K562 (cell line): Measurements from ENCODE around the gene YES1. TPM values are rescaled to one million over a fixed set of nuclear protein-coding genes. Genes with fewer than 3 reads are reported as not detected.

Experiments used
- FOXM1 ChIP-seq, 2 experiments: fragments of 450-650 bp in 1 of 2; sonication (generic) in 1 of 2; formaldehyde crosslinking in 1 of 2; IDR thresholded peaks; 2 replicates each; pipeline versions ENCODE4 v1.6.1 to v1.9.0; 2017 to 2022; ENCODE audit warnings: low read depth in 2 of 2, mild to moderate bottlenecking in 2 of 2, missing genetic modification reagents in 1 of 2, moderate library complexity in 1 of 2
- HDAC6 ChIP-seq: IDR thresholded peaks from 2 replicates; pipeline ENCODE4 v1.6.1; 2012; ENCODE audit warnings: low read depth, mild to moderate bottlenecking, control low read depth, inconsistent platforms, low read length, moderate library complexity
- IFI16 ChIP-seq: fragments of 250-450 bp; sonication (Bioruptor Pico); IDR thresholded peaks from 2 replicates; pipeline ENCODE4 v2.1.2; 2022; ENCODE audit warnings: mild to moderate bottlenecking, inconsistent platforms
- PHB ChIP-seq: fragments of 250-450 bp; sonication (Bioruptor Pico); IDR thresholded peaks from 2 replicates; pipeline ENCODE4 v1.5.0; 2021
- RBM25 ChIP-seq: fragments of 200-400 bp; formaldehyde crosslinking; IDR thresholded peaks from 2 replicates; pipeline ENCODE4 v1.6.1; 2018; ENCODE audit warnings: low read length, low read depth, moderate library complexity; ENCODE audit not compliant: severe bottlenecking
- RERE ChIP-seq: sonication (generic); formaldehyde crosslinking; IDR thresholded peaks from 2 replicates; pipeline ENCODE4 v1.8.0; 2023; ENCODE audit warnings: missing genetic modification reagents, mild to moderate bottlenecking, borderline replicate concordance
- TEAD1 ChIP-seq, 2 experiments: fragments of 450-650 bp in 1 of 2; sonication (generic) in 1 of 2; formaldehyde crosslinking; IDR thresholded peaks; 2 replicates each; pipeline versions ENCODE4 v1.4.0 to v1.8.0; 2020 to 2022; ENCODE audit warnings: mild to moderate bottlenecking in 2 of 2, missing genetic modification reagents in 1 of 2
- THRB ChIP-seq: fragments of 450-650 bp; formaldehyde crosslinking; conservative IDR thresholded peaks from 2 replicates; pipeline ENCODE4 v1.4.0; 2022; ENCODE audit warnings: mild to moderate bottlenecking, missing genetic modification characterization
- ZFP36 ChIP-seq: fragments of 150-350 bp; IDR thresholded peaks from 2 replicates; pipeline ENCODE4 v1.6.1; 2018; ENCODE audit warnings: low read length, low read depth; ENCODE audit not compliant: partially characterized antibody
- ZNF280A ChIP-seq: fragments of 450-650 bp; IDR thresholded peaks from 2 replicates; pipeline ENCODE4 v1.6.1; 2018; ENCODE audit warnings: mild to moderate bottlenecking, low read depth; ENCODE audit not compliant: partially characterized antibody
- polyA plus RNA-seq, 8 experiments: library from polyadenylated mRNA; depleted of rRNA in 4 of 8; stranded (reverse) in 5 of 8; unstranded in 3 of 8; fragments of >200 nt; fragmentation: Nextera tagmentation in 2 of 8; fragmentation: Illumina TruSeq in 1 of 8; extraction: Ambion mirVana in 2 of 8; extraction: Trizol in 1 of 8; gene quantifications; 2 replicates each; pipeline versions ENCODE4 v1.2.1 to v1.2.3, GENCODE V29; 2011 to 2014; ENCODE audit warnings: inconsistent platforms in 1 of 8, missing spikeins in 1 of 8
- total RNA-seq, 7 experiments: library from RNA; depleted of rRNA in 6 of 7; stranded (reverse); fragments of >200 nt in 6 of 7; fragmentation: Illumina TruSeq in 2 of 7; extraction: Trizol in 2 of 7; gene quantifications; 2 replicates each; pipeline versions ENCODE4 v1.2.1 to v1.2.3, GENCODE V29; 2011 to 2021; ENCODE audit warnings: low replicate concordance in 1 of 7

YES1 gene
- total and polyA plus RNA-seq, 9 of the 15 experiments (the other 6 are each of a cell fraction or from before 2014, with no cell fraction given) = 37.2 to 115 (median 77.7) TPM

- TF ChIP-seq RERE (CRISPR knock-in tag) (no peak), FOXM1 (IDR thresholded peaks at IDR 0.05; ENCODE audit: low read depth) (no peak), FOXM1 (CRISPR knock-in tag; IDR thresholded peaks at IDR 0.05; ENCODE audit: low read depth) (no peak), IFI16 (CRISPR knock-in tag) (no peak), THRB (CRISPR knock-in tag) (no peak), RBM25 (peak; percentile 43), PHB (CRISPR knock-in tag) (no peak), TEAD1 (CRISPR knock-in tag; IDR thresholded peaks at IDR 0.05) (0 out of 4 replicates have a peak, but pooled peaks of 1 of the 2 experiments have one; percentile 17), HDAC6 (no peak), ZFP36 (peak; percentile 27), ZNF280A (no peak)
- TF ChIP-seq, all 486 proteins: peak for 6
These were observed 37.2 kb downstream of the YES1 start (continued) for GRCh38 chr18:774811-775210.
